Calu3 (cell line): ENCODE results near the gene SERPINB10. TPM values are rescaled to one million over a fixed set of nuclear protein-coding genes. Genes with fewer than 3 reads are reported as not detected.

Source experiments
- BruUV-seq: library from RNA; stranded (reverse); fragments of 400-500 nt; replicated peaks from 2 replicates; lab custom pipeline; 2021; lab: Mats Ljungman, UMichigan
- CTCF ChIA-PET: fragments of 300-600 bp; sonication (Branson Sonifier 250); formaldehyde crosslinking; loops from one replicate; lab custom pipeline; 2022; ENCODE audit warnings: antibody characterized with exemption; lab: Charles Lee
- DNase-seq: peaks from one replicate; pipeline ENCODE4 v3.0.0; 2022
- H3K27ac Mint-ChIP-seq: one replicate; pipeline ENCODE4 v1.8.0; 2022; ENCODE audit warnings: mixed read lengths; ENCODE audit not compliant: unreplicated experiment
- H3K27me3 Mint-ChIP-seq: one replicate; pipeline ENCODE4 v1.8.0; 2022; ENCODE audit warnings: mixed read lengths; ENCODE audit not compliant: unreplicated experiment
- H3K36me3 Mint-ChIP-seq: one replicate; pipeline ENCODE4 v1.8.0; 2022; ENCODE audit warnings: mild to moderate bottlenecking, moderate library complexity, mixed read lengths; ENCODE audit not compliant: insufficient read depth, unreplicated experiment
- H3K4me1 Mint-ChIP-seq: one replicate; pipeline ENCODE4 v1.8.0; 2022; ENCODE audit warnings: mild to moderate bottlenecking, low read depth, mixed read lengths; ENCODE audit not compliant: unreplicated experiment
- H3K4me3 Mint-ChIP-seq: one replicate; pipeline ENCODE4 v1.8.0; 2022; ENCODE audit warnings: mild to moderate bottlenecking, low read depth, moderate library complexity, mixed read lengths; ENCODE audit not compliant: unreplicated experiment
- H3K9me3 Mint-ChIP-seq: one replicate; pipeline ENCODE4 v1.8.0; 2022; ENCODE audit warnings: low read depth, mixed read lengths; ENCODE audit not compliant: unreplicated experiment
- CTCF ChIP-seq: fragments of 200-600 bp; IDR thresholded peaks from one replicate; pipeline ENCODE4 v1.8.0; 2022; ENCODE audit warnings: antibody characterized with exemption; ENCODE audit not compliant: unreplicated experiment
- intact Hi-C: fragments of 100-400 bp; cut with micrococcal nuclease; formaldehyde crosslinking; loops from one replicate; pipeline ENCODE4 v1.10.0; 2022; ENCODE audit not compliant: unreplicated experiment
- total RNA-seq: library from RNA; stranded (reverse); gene quantifications from 2 replicates; pipeline ENCODE4 v1.2.3, GENCODE V29; 2022

Gene SERPINB10
- total RNA-seq, 1 experiment from 2014 or later = not detected

- intact Hi-C loops = no loop called here
- CTCF ChIA-PET = interaction anchor here (1.0 kb wide), 1 partner anchor 12 kb away, joined by 5 read pairs; no protein-coding TSS in a partner anchor
- Mint-ChIP-seq H3K4me3 (no peak overlapping the region), H3K4me1 (peaks cover 50% of the 10 kb centered on the region), H3K27ac (no peak overlapping the region), H3K27me3 (no peaks in the 10 kb centered on the region), H3K36me3 (peaks cover 18% of the 10 kb centered on the region), H3K9me3 (no peaks in the 10 kb centered on the region)
- no peak for TF ChIP-seq CTCF
- DNase-seq = no peak
- no TSS peak for BruUV-seq
Measured at GRCh38 chr18:63975628-63976027, 67.9 kb downstream of the SERPINB10 start.

- Mint-ChIP-seq H3K27me3 (no peaks in the 10 kb centered on the region), H3K27ac (no peak overlapping the region), H3K9me3 (no peaks in the 10 kb centered on the region), H3K4me1 (peaks cover 46% of the 10 kb centered on the region), H3K4me3 (no peak overlapping the region), H3K36me3 (peaks cover 17% of the 10 kb centered on the region)
- no peak for TF ChIP-seq CTCF
- no TSS peak for BruUV-seq
- CTCF ChIA-PET = no interaction called here
- intact Hi-C loops = no loop called here
- DNase-seq = no peak
Measured at GRCh38 chr18:63977040-63977439, 69.3 kb downstream of the SERPINB10 start.

GRCh38 chr18:63979409-63979920, 71.7 kb downstream of the SERPINB10 start:
- peak; percentile 74 for TF ChIP-seq CTCF
- H3K4me3 Mint-ChIP-seq = no peak overlapping the region
- CTCF ChIA-PET = no interaction called here
- H3K27me3 Mint-ChIP-seq = no peaks in the 10 kb centered on the region
- BruUV-seq = no TSS peak
- intact Hi-C loops = no loop called here
- peaks cover 18% of the 10 kb centered on the region for H3K36me3 Mint-ChIP-seq
- H3K9me3 Mint-ChIP-seq = no peaks in the 10 kb centered on the region
- peak; percentile 55 for DNase-seq
- no peak overlapping the region for H3K27ac Mint-ChIP-seq
- peaks cover 40% of the 10 kb centered on the region for H3K4me1 Mint-ChIP-seq

- Mint-ChIP-seq H3K4me1 (peaks cover 35% of the 10 kb centered on the region), H3K36me3 (peaks cover 18% of the 10 kb centered on the region), H3K4me3 (no peak overlapping the region), H3K27me3 (no peaks in the 10 kb centered on the region), H3K27ac (no peak overlapping the region), H3K9me3 (no peaks in the 10 kb centered on the region)
- no TSS peak for BruUV-seq
- CTCF ChIA-PET = no interaction called here
- no peak for DNase-seq
- TF ChIP-seq CTCF = no peak
- intact Hi-C loops = no loop called here
Measured at GRCh38 chr18:63980027-63980426, 72.3 kb downstream of the SERPINB10 start.
